HG03354 (cell line): ENCODE results near the gene KCNJ11.
"Not testable (repeated sequence)": the region's sequence is repeated elsewhere in the genome, so short reads cannot be mapped to it uniquely, and the experiment has no call there.

Experiments used
- ATAC-seq: cut with Tn5 transposase; IDR thresholded peaks from one replicate; pipeline ENCODE4 v1.9.1; 2021; ENCODE audit warnings: mild to moderate bottlenecking; ENCODE audit not compliant: unreplicated experiment, poor library complexity, severe bottlenecking

The KCNJ11 gene

DNA sequence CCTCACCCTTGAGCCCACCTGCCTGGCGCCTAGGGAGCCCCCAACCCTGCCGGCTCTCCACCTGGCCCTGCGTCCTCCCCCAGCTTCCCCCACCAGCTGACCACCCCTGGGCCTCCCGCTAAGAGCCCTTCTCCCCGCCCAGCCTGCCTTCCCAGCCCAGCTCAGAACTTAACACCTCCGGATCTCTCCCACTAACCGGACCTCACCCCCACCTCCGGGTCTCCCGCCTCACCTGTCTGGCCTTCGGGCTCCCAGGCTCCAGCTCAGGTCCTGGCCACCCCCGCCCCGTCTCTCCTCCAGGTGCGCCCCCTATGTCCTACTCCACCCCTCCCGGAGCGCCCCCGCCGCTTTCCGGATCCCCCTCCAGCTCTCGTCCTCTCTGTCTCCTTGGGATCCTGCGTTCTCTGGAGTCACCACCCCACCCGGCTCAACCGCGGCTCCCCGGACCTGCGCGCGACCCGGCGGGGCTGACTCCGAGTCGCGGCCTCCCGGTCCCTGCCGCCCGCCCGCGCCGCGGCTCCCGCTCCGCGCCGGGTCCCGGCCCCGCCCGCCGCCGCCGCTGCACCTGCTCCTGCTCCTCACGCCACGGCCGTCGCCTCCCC is at the start of gene KCNJ11:
TSS of gene KCNJ11 (minus strand) at position 51 of the 602 bp plus-strand sequence. CDS start 568 bp downstream, outside the sequence.
- peak; percentile 37 for ATAC-seq

DNA sequence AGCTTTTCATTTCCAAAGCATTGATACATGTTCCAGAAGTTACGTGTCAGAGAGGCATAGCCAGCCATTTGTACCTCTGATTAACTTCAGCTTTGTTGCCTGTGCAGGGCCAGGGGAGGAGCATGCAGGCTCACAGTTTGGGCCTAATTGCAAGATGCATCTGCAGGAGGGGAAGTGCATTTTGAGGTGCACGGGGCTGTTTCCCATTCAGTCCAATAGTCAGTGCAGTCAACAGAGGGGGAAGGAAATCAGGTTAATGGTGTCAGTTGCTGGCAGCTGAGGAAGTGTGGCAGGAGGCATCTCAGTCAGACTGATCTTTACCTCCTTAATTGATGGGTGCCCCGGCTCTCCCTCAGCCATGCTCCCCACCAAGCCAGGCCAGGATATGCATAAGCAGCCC is 48.9 kb upstream of the KCNJ11 start:
- ATAC-seq: no peak

DNA sequence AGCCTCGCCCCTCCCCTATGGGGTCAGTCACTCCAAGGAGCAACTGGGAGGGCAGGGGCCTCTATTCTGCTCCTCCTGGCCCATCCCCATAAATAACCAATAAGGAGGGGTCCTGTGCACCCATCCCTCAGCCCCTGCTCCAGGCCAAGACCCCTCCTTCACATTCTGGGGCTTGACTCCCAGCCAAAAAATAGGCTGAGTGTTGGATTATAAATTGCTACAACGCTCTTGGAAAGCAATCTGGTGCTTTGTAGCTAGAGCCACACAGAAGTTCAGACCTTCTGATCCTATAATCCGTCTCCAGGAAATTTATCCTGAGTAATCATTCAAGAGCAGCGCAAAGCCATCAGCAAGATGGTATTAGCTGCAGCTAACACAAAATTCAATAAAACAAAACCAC is 45.6 kb upstream of the KCNJ11 start:
- no peak for ATAC-seq

DNA sequence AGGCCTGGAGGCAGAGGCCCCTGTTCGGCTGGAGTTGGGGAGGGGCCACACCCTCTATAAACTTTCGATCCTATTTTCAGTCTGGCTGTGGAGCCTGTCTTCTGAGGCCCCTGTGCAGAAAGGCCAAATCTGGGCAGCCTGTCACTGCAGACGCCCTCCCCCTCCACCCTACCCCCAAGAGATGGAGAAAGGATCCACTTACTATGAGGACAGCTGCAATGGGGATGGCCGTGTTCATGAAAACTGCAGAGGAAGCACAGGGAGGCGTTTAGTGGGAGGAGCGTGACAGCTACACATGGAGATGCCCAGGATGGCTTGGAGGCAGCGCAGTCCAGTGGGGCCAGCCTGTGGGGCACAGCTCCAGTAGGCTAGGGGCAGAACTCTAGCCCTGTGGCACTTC is 43.5 kb upstream of the KCNJ11 start:
- no peak for ATAC-seq

DNA sequence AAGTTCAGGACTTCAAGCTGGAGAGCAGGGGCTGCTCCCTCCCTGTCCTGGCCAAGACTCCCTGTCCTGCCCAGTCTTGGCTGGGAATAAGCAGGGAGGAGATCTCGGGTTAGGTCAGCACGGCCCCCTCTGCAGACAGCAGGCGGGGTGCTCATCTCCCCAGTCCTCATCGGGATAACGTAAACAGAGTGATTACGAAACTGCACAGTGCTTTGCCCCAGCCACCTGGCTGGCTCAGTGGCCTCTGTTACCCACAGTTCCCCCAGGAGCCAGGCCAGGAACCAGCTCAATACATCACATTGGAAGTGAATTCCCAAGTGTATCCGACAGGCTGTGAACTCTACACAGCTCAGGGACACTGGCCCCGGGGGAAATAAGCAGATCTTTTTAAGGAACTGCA is 42.7 kb upstream of the KCNJ11 start:
- ATAC-seq: no peak

DNA sequence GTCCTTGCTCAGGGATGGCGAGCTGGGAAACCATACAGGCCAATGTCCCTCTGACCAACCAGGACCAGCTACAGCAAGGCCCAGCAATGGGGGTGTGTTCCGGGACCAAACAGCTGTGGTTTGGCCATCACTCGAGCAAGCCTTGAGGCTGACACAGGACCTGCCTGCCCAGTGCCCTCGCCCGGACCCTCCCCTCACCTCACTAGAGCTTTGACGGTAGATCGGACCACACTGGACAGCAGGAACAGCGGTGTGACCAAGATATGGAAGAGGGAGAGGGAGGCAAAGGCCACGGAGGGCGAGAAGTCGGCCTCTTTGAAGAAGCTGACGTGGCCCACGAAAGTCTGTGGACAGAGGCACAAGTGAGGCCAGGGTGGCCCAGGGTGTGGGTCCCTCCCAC is 42.2 kb upstream of the KCNJ11 start:
- ATAC-seq: no peak

DNA sequence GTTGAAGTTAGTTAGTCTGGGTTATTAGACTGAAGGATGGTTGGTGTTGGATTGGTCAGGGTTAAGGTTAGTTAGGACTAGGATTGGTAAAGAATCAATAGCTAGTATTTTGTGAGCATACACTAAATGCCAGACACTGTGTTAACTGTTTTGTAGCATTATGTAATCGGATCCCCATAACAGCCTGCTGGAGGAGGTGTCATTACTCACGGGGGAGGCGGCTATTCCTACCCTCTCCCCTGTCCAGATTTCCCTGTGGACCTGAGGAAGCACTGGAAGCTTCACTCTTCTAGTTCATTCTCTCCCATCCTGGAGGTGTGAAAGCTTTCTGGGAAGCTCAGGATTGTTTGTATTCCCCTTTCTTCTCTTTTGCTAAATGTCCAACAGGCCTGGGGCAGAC is 40.5 kb upstream of the KCNJ11 start:
- no peak for ATAC-seq

DNA sequence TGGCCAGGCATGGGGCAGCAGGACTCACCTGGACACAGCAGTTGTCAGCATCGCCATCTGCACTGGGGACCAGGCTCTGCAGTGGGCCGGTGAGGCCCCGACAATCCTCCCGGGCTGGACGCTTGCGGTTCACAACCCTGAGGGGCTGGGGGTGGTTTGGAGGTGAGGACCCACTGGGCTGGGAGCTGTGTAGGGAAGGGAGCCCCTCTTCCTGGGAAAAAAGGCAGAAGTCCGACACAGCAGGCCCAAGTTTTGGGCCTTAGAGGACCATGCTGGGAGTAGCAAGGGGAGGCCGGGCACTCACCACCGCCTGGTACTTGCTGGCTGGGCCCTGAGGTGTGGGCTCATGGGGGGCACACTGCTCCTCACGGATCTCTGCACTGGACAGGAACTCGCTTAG is 39.8 kb upstream of the KCNJ11 start:
- no peak for ATAC-seq

DNA sequence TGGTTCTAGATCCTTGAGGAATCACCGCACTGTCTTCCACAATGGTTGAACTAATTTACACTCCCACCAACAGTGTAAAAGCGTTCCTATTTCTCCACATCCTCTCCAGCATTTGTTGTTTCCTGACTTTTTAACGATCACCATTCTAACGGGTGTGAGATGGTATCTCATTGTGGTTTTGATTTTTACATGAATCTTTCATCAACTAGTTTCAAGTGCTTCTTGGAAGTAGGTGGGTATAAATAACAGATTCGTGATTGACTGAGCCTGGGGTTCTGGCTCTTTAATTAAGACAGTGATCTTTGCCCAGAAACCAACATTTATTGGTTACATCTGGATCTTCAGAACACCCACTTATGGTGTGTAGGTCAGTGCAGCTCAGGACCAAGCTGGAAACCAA is 37.8 kb upstream of the KCNJ11 start:
- ATAC-seq: not testable (repeated sequence)

DNA sequence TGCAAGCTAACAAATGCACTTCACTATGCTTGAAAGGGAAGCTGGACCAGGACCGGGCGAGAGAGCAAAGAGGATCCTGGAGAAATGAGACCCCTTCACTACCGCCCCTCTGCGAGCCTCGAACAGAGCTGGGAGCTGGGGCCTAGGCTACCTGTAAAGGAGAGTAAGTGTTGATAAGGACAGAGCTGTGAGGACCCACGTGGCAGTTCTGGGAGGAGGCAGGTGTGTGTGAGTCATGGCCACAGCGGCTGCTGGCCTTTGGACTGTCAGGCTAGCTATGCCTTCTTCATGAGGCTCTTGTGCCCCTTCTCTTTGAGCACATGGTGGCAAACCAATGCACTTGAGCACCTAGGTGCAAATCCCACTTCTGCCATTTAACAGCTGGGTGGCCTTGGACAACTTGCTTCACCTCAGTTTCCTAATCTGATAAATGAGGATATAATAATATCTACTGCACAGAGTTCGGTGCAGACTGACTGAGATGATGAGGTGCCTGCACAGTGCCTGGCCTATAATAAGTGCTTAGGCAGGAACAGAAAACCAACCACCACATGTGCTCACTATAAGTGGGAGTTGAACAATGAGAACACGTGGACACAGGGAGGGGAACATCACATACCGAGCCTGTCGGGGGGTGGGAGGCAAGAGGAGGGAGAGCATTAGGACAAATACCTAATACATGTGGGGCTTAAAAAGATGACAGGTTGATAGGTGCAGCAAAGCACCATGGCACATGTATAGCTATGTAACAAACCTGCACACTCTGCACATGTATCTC is 35.3 kb upstream of the KCNJ11 start:
- ATAC-seq: no peak

DNA sequence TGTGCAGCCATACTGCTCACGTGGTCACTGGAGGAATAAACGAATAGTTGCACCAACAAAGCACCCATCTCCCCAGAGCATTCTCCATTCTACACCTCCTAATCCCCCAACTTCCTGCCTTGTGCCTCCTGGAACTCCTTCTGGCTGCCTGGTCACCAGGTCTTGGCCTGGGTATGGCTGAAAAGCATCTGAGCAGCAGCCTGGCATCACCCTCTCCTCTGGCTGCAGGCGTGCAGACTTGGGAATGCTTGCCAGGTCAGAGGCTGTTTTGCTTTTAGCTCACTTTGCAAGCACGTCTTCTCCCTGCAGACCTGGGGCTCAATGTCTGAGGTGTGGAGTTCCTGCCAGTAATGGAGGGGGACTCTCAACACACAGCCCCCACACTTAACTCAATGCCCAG is 33.3 kb upstream of the KCNJ11 start:
- no peak for ATAC-seq

DNA sequence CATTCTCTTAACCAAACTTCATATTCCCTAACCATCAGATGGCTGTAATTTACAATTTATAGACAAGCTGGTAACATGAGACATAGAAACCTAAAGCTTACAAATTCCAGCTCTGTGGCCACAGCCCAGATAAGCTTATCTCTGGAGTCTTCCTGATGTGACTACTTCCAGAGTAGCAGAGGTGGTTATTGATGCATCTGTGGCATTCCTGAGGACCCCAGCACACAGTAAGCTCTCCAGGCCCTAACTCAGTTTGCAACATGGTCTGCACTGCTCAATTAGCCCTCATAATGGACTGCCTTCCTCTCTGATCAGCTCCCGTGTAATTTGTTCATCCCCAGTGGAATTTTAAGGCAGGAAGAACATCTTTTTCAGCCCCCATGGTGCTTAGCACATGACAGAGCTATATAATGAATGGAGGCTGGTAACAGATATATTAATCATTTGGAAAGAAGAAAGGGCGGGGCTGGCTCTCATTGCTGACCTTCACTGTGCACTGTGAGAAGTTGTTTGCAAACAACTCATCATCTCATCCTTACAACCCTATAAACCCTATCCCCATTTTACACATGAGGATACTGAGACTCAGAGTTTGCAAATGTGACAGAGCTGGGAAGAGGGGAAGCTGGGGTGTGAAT is 30.1 kb upstream of the KCNJ11 start:
- no peak for ATAC-seq

DNA sequence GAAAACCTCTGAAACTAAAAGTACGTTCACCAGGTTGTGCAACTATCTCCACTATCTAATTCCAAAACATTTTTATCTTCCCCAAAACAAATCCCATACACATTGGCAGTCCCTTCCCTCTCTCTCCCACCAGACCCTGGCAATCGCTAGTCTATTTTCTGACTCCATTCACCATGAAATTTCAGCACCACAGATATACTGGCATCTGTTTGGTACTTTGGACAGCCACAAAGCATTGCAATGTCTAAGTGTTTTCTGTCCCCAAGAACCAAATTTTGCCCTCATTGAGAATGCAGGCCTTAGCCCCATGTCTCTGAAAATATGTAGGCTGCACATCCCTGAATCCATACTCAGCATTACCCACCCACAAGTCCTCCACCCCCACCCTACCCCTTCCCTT is 28.0 kb upstream of the KCNJ11 start:
- ATAC-seq: no peak

DNA sequence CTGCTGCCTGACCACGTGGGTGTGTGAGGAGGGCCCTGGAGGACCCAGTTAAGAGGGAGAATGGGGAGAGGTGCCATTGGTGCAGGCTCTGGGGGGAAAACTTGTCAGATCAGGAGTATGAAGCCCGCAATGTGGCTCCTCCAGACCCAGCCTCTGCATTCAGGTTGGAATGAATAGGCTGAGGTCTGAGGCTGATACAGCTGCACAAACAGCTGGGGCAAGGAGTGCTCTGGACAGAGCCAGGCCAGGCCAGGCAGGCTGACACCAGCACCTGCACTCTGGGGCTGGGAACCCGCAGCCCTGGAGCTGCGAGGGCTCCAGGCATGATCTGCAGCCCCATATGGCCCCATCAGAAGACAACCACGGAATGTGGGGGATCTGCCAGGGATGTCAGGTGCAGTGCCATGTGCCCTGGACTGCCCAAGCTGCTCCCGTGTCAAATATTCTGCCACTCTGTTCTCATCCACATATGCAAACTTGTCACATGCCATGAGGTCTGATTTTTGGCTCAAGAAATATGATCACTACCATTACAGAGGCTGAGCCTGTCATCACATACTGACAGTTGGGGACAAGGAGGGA is 27.2 kb upstream of the KCNJ11 start:
- no peak for ATAC-seq

DNA sequence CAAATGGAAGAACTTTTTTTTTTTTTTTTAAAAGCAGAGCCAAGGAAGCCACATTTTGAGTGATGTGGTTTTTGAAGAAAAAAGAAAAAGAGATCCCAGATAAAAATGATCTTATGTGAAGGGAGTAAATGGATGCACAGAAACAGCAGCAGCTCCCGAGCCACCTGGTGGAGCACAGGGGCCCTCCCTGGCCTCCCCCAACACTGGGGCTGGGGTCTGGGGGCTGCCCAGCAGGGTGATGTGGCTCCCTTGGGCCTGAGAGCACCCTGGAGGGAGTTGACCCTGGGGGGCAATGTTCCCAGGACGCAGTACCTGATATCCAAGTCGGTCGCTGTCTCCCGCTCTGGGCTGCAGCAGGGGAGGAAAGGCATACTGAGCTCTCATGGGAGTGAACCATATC is 26.5 kb upstream of the KCNJ11 start:
- ATAC-seq: no peak

DNA sequence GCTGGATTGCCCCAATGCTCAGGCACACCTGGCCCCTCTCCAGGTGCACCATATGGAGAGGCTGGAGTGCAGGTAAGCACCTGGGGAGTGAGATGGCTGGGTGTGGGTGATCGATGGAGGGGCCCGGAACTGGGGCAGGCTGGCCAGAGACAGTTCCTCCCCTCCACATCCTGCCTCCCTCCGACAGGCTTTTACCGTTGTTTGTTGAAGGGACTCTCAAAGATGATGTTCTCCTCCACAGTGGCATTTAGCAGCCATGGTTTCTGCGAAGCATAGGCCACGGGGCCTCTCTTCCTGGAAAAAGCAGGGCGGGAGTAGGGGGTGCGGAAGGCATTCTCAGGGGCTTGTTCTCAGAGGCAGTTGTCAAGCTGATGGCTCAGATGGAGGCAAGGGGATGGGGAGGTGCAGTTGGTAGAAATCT is 25.9 kb upstream of the KCNJ11 start:
- ATAC-seq: no peak

DNA sequence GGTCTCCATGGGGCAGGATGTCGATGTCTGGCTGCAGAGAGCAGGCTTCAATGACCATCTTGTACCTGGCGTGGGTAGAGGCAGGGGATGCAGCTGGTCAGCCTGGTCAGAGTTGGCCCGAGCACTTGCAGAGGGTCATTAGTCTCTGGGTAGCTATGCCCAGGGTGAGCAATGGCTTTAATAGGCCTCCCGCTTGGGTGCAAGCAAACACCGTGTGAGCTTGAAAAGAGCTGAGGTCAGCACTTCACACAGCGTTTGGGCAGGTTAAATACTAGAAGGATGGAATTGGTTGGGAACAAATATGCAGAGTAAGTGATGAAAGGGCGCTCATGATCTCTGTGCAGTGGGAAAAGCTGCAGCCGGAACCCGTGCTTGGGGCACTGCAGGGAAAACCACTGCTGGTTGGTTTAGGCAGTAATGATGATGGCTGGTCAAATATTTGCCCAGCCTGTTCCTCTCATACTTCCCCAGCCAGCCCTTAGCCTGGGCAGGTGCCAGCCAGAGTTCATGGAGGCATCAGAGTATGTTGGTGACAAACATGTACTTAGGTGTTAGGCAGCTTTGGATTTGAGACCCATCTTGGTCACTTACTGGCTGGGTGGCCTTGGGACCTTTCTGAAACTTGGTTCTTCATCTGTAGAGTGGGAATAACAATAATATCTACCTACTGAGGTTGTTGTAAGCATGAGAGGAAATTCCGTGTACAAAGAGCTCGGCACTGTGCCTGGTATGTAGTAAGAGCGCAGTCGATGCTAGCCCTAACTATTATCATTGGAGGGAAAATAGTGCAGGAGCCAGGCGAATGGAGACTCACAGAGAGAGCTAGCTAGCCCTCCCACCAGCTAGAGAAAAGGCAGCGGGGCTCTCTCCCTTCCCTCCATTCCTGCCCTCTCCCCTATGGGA is 25.2 kb upstream of the KCNJ11 start:
- no peak for ATAC-seq

DNA sequence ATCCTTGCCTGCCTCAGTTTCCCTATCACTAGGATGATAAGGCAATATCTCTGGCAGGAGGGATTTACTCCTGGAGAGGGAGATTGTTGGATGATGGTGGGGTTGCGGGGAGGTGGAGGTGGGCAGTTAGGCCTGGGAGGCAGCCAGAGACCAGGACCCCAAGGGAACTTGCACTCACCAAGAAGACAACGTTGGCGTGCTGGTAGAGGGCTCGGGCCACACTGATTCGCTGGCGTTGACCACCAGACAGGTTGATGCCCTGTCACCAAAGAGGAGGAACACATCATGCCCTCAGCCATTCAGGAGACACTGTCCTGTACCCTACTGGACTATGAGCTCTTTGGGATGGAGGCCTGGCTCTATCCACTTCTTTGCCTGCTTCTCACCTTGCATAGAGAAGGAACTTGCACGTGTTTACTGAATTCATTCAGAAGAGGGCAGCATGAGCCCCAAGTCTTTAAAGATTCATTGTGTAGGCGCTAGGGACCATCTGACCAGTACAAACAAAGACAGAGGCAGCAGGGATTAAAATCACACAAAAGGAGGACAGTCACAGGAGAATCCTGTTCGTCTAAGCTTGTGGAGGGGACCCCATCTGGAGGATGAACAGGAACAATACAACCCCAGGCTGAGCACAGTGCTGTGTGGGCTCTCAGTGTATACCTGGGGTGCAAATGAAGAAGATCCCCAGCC is 24.2 kb upstream of the KCNJ11 start:
- ATAC-seq: no peak

DNA sequence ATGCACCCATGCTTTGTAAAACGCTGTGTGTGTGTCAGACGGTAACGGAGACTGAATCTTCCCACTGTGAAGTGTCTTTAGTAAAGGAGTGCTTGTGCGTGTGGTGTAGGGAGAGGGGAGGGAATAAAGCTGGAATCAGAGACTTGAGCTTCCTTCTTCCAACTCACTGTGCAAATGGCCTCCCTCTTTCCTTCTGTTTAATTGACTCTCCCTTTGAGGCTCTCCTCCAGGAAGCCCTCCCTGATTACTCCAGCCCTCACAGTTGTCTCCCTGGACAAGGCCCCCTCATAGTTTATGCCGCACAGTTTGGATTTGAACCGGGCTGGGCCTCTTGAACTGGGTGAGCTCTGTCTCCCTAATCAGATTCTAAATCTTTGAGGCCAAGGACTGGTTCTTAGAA is 23.0 kb upstream of the KCNJ11 start:
- ATAC-seq: no peak
